Keratinocyte (primary cell): ENCODE results near the gene ZNF516. TPM values are rescaled to one million over a fixed set of nuclear protein-coding genes. Genes with fewer than 3 reads are reported as not detected.

Experiments used
- DNase-seq: peaks from one replicate; pipeline ENCODE4 v3.0.0-alpha.2; 2011; ENCODE audit warnings: low read depth, missing footprints, low spot score
- FAIRE-seq: peaks from 2 replicates; lab custom pipeline; 2011; peaks lifted over from hg19 to GRCh38; lab: Jason Lieb, UNC
- H2AFZ ChIP-seq: 2 replicates; pipeline ENCODE4 v1.6.0; 2012; ENCODE audit warnings: low read length, control low read depth, inconsistent platforms; ENCODE audit not compliant: control insufficient read depth
- H3K27ac ChIP-seq: 2 replicates; pipeline ENCODE4 v1.5.1; 2011; ENCODE audit warnings: low read length; ENCODE audit not compliant: control insufficient read depth, insufficient read depth
- H3K27me3 ChIP-seq: 3 replicates; pipeline ENCODE4 v1.6.0; 2011; ENCODE audit warnings: low read length; ENCODE audit not compliant: control insufficient read depth, insufficient read depth; ENCODE audit errors: extremely low read depth
- H3K36me3 ChIP-seq, 2 experiments: 2 replicates in 1 of 2; 3 replicates in 1 of 2; pipeline ENCODE4 v1.5.1; 2011; ENCODE audit warnings: low read length in 2 of 2, mild to moderate bottlenecking in 1 of 2; ENCODE audit not compliant: control insufficient read depth in 2 of 2, insufficient read depth in 2 of 2; ENCODE audit errors: extremely low read depth in 1 of 2
- H3K4me1 ChIP-seq: 3 replicates; pipeline ENCODE4 v1.5.1; 2011; ENCODE audit warnings: low read length; ENCODE audit not compliant: control insufficient read depth, insufficient read depth; ENCODE audit errors: extremely low read depth
- H3K4me2 ChIP-seq: 3 replicates; pipeline ENCODE4 v1.6.0; 2011; ENCODE audit warnings: low read depth, low read length; ENCODE audit not compliant: control insufficient read depth, insufficient read depth; ENCODE audit errors: extremely low read depth
- H3K4me3 ChIP-seq, 3 experiments: fragments of 200-600 bp in 1 of 3; sonication (generic) in 1 of 3; 2 replicates in 2 of 3; 3 replicates in 1 of 3; pipeline ENCODE4 v1.5.1; 2011 to 2016; ENCODE audit warnings: low read length in 3 of 3, mild to moderate bottlenecking in 3 of 3, control low read depth in 2 of 3, inconsistent platforms in 1 of 3, low read depth in 1 of 3, mixed read lengths in 1 of 3, mixed run types in 1 of 3, moderate library complexity in 1 of 3; ENCODE audit not compliant: control insufficient read depth in 2 of 3, insufficient read depth in 2 of 3; ENCODE audit errors: extremely low read depth in 1 of 3
- H3K79me2 ChIP-seq: 2 replicates; pipeline ENCODE4 v1.6.0; 2012; ENCODE audit warnings: low read length; ENCODE audit not compliant: control insufficient read depth, insufficient read depth
- H3K9ac ChIP-seq: 3 replicates; pipeline ENCODE4 v1.6.0; 2011; ENCODE audit warnings: low read length; ENCODE audit not compliant: control insufficient read depth, insufficient read depth; ENCODE audit errors: extremely low read depth
- H3K9me1 ChIP-seq: 3 replicates; pipeline ENCODE4 v1.6.0; 2011; ENCODE audit warnings: low read length; ENCODE audit not compliant: control insufficient read depth, insufficient read depth; ENCODE audit errors: extremely low read depth
- H3K9me3 ChIP-seq: 2 replicates; pipeline ENCODE4 v1.5.1; 2012; ENCODE audit warnings: low read depth, low read length; ENCODE audit not compliant: control insufficient read depth
- H4K20me1 ChIP-seq: 3 replicates; pipeline ENCODE4 v1.6.0; 2011; ENCODE audit warnings: low read length; ENCODE audit not compliant: control insufficient read depth, insufficient read depth; ENCODE audit errors: extremely low read depth
- EZH2 ChIP-seq: IDR thresholded peaks from one replicate; pipeline ENCODE4 v1.6.1; 2012; ENCODE audit warnings: inconsistent platforms, mild to moderate bottlenecking, low read length, moderate library complexity
- dilution Hi-C: fragments of 300-500 bp; cut with MboI; formaldehyde crosslinking; loops from one replicate; pipeline ENCODE4 v1.7.0; 2020; ENCODE audit warnings: low sequenced_read_pairs; ENCODE audit not compliant: extremely low pct_ligation_motif_present
- polyA plus RNA-seq, 5 experiments: library from polyadenylated mRNA; depleted of rRNA in 3 of 5; stranded (reverse) in 3 of 5; stranded (forward) in 1 of 5; unstranded in 1 of 5; fragments of >200 nt; gene quantifications; 1 replicate in 1 of 5; 2 replicates in 3 of 5; 3 replicates in 1 of 5; pipeline versions ENCODE4 v1.2.1 to v1.2.3, GENCODE V29; 2011 to 2012; ENCODE audit warnings: missing spikeins in 2 of 5, low read depth in 1 of 5, low replicate concordance in 1 of 5
- TF ChIP-seq, protein P1 (sequence below), 3 experiments: IDR thresholded peaks in 1 of 3; conservative IDR thresholded peaks in 1 of 3; optimal IDR thresholded peaks in 1 of 3; 2 replicates in 2 of 3; 3 replicates in 1 of 3; pipeline versions ENCODE3 to v1.5.1; 2011; ENCODE audit warnings: low read length in 3 of 3, mild to moderate bottlenecking in 3 of 3, moderate library complexity in 2 of 3, control low read depth in 1 of 3, inconsistent platforms in 1 of 3; ENCODE audit not compliant: insufficient read depth in 2 of 3; ENCODE audit errors: extremely low read depth in 1 of 3

Gene ZNF516
- polyA plus RNA-seq, 1 donor (not counting 4 experiments of a cell fraction or from before 2014, with no cell fraction given): 9.3 TPM

DNA sequence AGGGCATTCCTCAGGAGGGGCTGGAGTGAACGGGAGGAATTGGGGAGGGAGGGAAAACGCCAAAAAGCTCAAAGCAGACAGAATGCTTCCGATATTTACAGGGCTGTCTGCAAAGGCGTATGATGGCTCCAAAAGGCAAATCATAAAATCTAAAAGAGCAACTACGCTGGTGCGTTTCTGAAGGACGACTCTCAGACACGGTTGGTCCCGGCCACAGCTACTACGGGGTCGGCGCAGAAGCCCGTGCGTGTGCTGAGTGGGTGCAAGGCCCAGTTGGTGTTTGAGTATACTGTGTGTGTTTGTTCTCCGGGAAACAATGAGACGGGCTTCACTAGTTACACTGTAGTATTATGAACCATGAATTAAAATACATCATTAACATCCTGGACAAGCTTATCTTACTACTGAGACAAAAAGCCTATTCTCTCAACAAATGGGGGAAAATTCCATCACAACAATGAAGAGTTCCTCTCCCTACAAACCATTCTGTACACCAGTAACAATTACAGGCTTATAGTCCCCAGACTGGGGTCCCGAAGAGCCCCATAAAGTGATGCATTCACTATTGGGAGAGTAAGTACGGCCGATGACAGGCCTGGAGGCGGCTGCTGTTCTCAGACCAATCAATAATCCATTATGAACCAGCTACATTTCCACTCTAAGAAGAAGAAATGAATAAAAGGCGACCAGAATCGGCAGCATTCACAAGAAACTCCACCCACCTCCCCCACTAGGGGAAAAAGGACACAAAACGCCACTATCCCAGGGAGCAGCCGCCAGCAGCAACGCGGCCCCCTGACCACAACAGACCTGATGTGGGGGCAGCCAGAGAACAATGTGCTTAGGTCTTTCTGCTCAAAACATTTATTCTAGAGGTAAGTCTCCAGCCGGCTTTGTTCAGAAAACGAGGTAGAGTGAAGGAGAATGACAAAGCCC, 43.4 kb downstream of the ZNF516 start:
- Histone ChIP-seq H3K27ac (peak overlapping the region; percentile 78), H3K4me2 (peak overlapping the region; percentile 83), H3K27me3 (no peaks in the 10 kb centered on the region), H4K20me1 (peaks cover 5% of the 10 kb centered on the region), H2AFZ (peak overlapping the region; percentile 88), H3K9me1 (peaks cover 2% of the 10 kb centered on the region), H3K4me1 (peaks cover 15% of the 10 kb centered on the region), H3K36me3 (peaks cover 0 to 3% of the 10 kb centered on the region in 2 experiments), H3K4me3 (peak overlapping the region; percentile 31 to 62 (median 60)), H3K9me3 (no peaks in the 10 kb centered on the region), H3K79me2 (peaks cover 82% of the 10 kb centered on the region), H3K9ac (peak overlapping the region; percentile 84)
- no peak for DNase-seq
- dilution Hi-C loops: no loop called here
- peak; percentile 29 for FAIRE-seq
- no peak for TF ChIP-seq EZH2
- TF ChIP-seq, protein P1, sequence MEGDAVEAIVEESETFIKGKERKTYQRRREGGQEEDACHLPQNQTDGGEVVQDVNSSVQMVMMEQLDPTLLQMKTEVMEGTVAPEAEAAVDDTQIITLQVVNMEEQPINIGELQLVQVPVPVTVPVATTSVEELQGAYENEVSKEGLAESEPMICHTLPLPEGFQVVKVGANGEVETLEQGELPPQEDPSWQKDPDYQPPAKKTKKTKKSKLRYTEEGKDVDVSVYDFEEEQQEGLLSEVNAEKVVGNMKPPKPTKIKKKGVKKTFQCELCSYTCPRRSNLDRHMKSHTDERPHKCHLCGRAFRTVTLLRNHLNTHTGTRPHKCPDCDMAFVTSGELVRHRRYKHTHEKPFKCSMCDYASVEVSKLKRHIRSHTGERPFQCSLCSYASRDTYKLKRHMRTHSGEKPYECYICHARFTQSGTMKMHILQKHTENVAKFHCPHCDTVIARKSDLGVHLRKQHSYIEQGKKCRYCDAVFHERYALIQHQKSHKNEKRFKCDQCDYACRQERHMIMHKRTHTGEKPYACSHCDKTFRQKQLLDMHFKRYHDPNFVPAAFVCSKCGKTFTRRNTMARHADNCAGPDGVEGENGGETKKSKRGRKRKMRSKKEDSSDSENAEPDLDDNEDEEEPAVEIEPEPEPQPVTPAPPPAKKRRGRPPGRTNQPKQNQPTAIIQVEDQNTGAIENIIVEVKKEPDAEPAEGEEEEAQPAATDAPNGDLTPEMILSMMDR (optimal IDR thresholded peaks at IDR 0.05 in 1 of 3, IDR thresholded peaks at IDR 0.05 in 1 of 3, conservative IDR thresholded peaks at IDR 0.05 in 1 of 3; ENCODE audit: extremely low read depth in 1 of 3, insufficient read depth in 2 of 3, low read length in 3 of 3): no peak

GRCh38 chr18:76450452-76451395, 44.3 kb downstream of the ZNF516 start:
- dilution Hi-C loops: no loop called here
- H3K27ac ChIP-seq: peak overlapping the region; percentile 78
- DNase-seq: no peak
- peaks cover 83% of the 10 kb centered on the region for H3K79me2 ChIP-seq
- peaks cover 2% of the 10 kb centered on the region for H3K9me1 ChIP-seq
- peak; percentile 81 for FAIRE-seq
- H3K9ac ChIP-seq: peak overlapping the region; percentile 84
- H2AFZ ChIP-seq: peak overlapping the region; percentile 88
- peak overlapping the region; percentile 31 to 62 (median 60) for H3K4me3 ChIP-seq
- H4K20me1 ChIP-seq: peaks cover 7% of the 10 kb centered on the region
- H3K4me2 ChIP-seq: peak overlapping the region; percentile 83
- TF ChIP-seq, protein P1 (optimal IDR thresholded peaks at IDR 0.05 in 1 of 3, IDR thresholded peaks at IDR 0.05 in 1 of 3, conservative IDR thresholded peaks at IDR 0.05 in 1 of 3; ENCODE audit: extremely low read depth in 1 of 3, insufficient read depth in 2 of 3, low read length in 3 of 3): no peak
- TF ChIP-seq EZH2: no peak
- no peaks in the 10 kb centered on the region for H3K9me3 ChIP-seq
- H3K36me3 ChIP-seq: peaks cover 0 to 3% of the 10 kb centered on the region in 2 experiments
- peaks cover 18% of the 10 kb centered on the region for H3K4me1 ChIP-seq
- no peaks in the 10 kb centered on the region for H3K27me3 ChIP-seq
